ENCODE data around the gene HNRNPU.

The HNRNPU gene

GRCh38 chr1:244869364-244869827 is 5.1 kb upstream of the HNRNPU start:
- no peak for ATAC-seq
- no peak for TF ChIP-seq CREB5 (CRISPR knock-in tag; IDR thresholded peaks at IDR 0.05; ENCODE audit: low read depth)
- TF ChIP-seq POU6F1 (CRISPR knock-in tag; IDR thresholded peaks at IDR 0.05; ENCODE audit: borderline replicate concordance, low read depth): no peak
- TF ChIP-seq ZFP3 (CRISPR knock-in tag; IDR thresholded peaks at IDR 0.05): no peak
- TF ChIP-seq ZFP30 (CRISPR knock-in tag; IDR thresholded peaks at IDR 0.05): no peak
- TF ChIP-seq ZC3H10 (CRISPR knock-in tag; IDR thresholded peaks at IDR 0.05): no peak
- TF ChIP-seq TSHZ2 (CRISPR knock-in tag; IDR thresholded peaks at IDR 0.05): no peak
- TF ChIP-seq OSR1 (CRISPR knock-in tag; IDR thresholded peaks at IDR 0.05): no peak
- TF ChIP-seq ZNF565 (CRISPR knock-in tag; conservative IDR thresholded peaks at IDR 0.05; ENCODE audit: low read depth): no peak
- no peak for TF ChIP-seq SNAI2 (CRISPR knock-in tag; IDR thresholded peaks at IDR 0.05)
- TF ChIP-seq TCF4 (CRISPR knock-in tag; IDR thresholded peaks at IDR 0.05; ENCODE audit: borderline replicate concordance): no peak
- TF ChIP-seq ESRRG (CRISPR knock-in tag; IDR thresholded peaks at IDR 0.05): no peak
- no peak for TF ChIP-seq RARB (CRISPR knock-in tag; IDR thresholded peaks at IDR 0.05)
- no peak for TF ChIP-seq ZNF8 (CRISPR knock-in tag; IDR thresholded peaks at IDR 0.05)
- TF ChIP-seq CSRNP3 (CRISPR knock-in tag; IDR thresholded peaks at IDR 0.05): no peak
- no peak for TF ChIP-seq BACH2 (CRISPR knock-in tag; IDR thresholded peaks at IDR 0.05; ENCODE audit: borderline replicate concordance)
- TF ChIP-seq CSDC2 (CRISPR knock-in tag; IDR thresholded peaks at IDR 0.05): no peak
- no peak for TF ChIP-seq PATZ1 (CRISPR knock-in tag; IDR thresholded peaks at IDR 0.05; ENCODE audit: borderline replicate concordance)

- ATAC-seq: no peak
- TF ChIP-seq SNAI2 (CRISPR knock-in tag; IDR thresholded peaks at IDR 0.05) (no peak), CSRNP3 (CRISPR knock-in tag; IDR thresholded peaks at IDR 0.05) (no peak), ESRRG (CRISPR knock-in tag; IDR thresholded peaks at IDR 0.05) (no peak), TSHZ2 (CRISPR knock-in tag; IDR thresholded peaks at IDR 0.05) (no peak), GLIS3 (CRISPR knock-in tag; IDR thresholded peaks at IDR 0.05) (no peak), PPARA (CRISPR knock-in tag; IDR thresholded peaks at IDR 0.05; ENCODE audit: borderline replicate concordance) (no peak), TCF4 (CRISPR knock-in tag; IDR thresholded peaks at IDR 0.05; ENCODE audit: borderline replicate concordance) (no peak), ZFP3 (CRISPR knock-in tag; IDR thresholded peaks at IDR 0.05) (no peak), ARNTL (CRISPR knock-in tag; IDR thresholded peaks at IDR 0.05; ENCODE audit: borderline replicate concordance, low read depth) (no peak), POU6F1 (CRISPR knock-in tag; IDR thresholded peaks at IDR 0.05; ENCODE audit: borderline replicate concordance, low read depth) (no peak), CSDC2 (CRISPR knock-in tag; IDR thresholded peaks at IDR 0.05) (no peak), ZNF70 (CRISPR knock-in tag; IDR thresholded peaks at IDR 0.05) (no peak)
These were observed 4.4 kb upstream of the HNRNPU start for GRCh38 chr1:244868484-244869363.

Data from SK-N-SH treated with all-trans-retinoic acid at 6 μM for 48 hours (cell line).